ENCODE results near the gene C2orf49.
"Not testable (repeated sequence)": the region's sequence is repeated elsewhere in the genome, so short reads cannot be mapped to it uniquely, and the experiment has no call there.

The C2orf49 gene

GRCh38 chr2:105320651-105321215 is 16.6 kb upstream of the C2orf49 start:
- DNase-seq (ENCODE audit: extremely low read depth in 1 of 2, low read depth in 1 of 2) = no peak

GRCh38 chr2:105321875-105322646 is 15.3 kb upstream of the C2orf49 start:
- no peak for DNase-seq (ENCODE audit: extremely low read depth in 1 of 2, low read depth in 1 of 2)

GRCh38 chr2:105323111-105323510 is 14.2 kb upstream of the C2orf49 start:
- no peak for DNase-seq (ENCODE audit: extremely low read depth in 1 of 2, low read depth in 1 of 2)

GRCh38 chr2:105324101-105324500 is 13.2 kb upstream of the C2orf49 start:
- DNase-seq (ENCODE audit: extremely low read depth in 1 of 2, low read depth in 1 of 2) = no peak

GRCh38 chr2:105324732-105325131 is 12.6 kb upstream of the C2orf49 start:
- DNase-seq (ENCODE audit: extremely low read depth in 1 of 2, low read depth in 1 of 2) = no peak

GRCh38 chr2:105325389-105325963 is 11.9 kb upstream of the C2orf49 start:
- DNase-seq (ENCODE audit: extremely low read depth in 1 of 2, low read depth in 1 of 2) = no peak

- not testable (repeated sequence) for DNase-seq (ENCODE audit: extremely low read depth in 1 of 2, low read depth in 1 of 2)
These were observed 10.1 kb upstream of the C2orf49 start for GRCh38 chr2:105327271-105327670.

GRCh38 chr2:105327690-105328089 is 9.7 kb upstream of the C2orf49 start:
- no peak for DNase-seq (ENCODE audit: extremely low read depth in 1 of 2, low read depth in 1 of 2)

- peak in 1 of 2 donors; percentile 17 for DNase-seq (ENCODE audit: extremely low read depth in 1 of 2, low read depth in 1 of 2)
These were observed 8.8 kb upstream of the C2orf49 start for GRCh38 chr2:105328281-105329196.

- DNase-seq (ENCODE audit: extremely low read depth in 1 of 2, low read depth in 1 of 2) = no peak
These were observed 8.2 kb upstream of the C2orf49 start for GRCh38 chr2:105329197-105329554.

GRCh38 chr2:105329561-105330495 is 7.5 kb upstream of the C2orf49 start, which contains the start of gene TGFBRAP1:
TGFBRAP1 (minus strand) TSS chr2:105329735; CDS start chr2:105308301, 21,434 bp downstream.
- DNase-seq (ENCODE audit: extremely low read depth in 1 of 2, low read depth in 1 of 2) = peak in 1 of 2 donors; percentile 29

GRCh38 chr2:105330681-105331375 is 6.5 kb upstream of the C2orf49 start:
- DNase-seq (ENCODE audit: extremely low read depth in 1 of 2, low read depth in 1 of 2) = no peak

- no peak for DNase-seq (ENCODE audit: extremely low read depth in 1 of 2, low read depth in 1 of 2)
These were observed 3.1 kb upstream of the C2orf49 start for GRCh38 chr2:105334211-105334610.

- DNase-seq (ENCODE audit: extremely low read depth in 1 of 2, low read depth in 1 of 2) = no peak
These were observed 1.9 kb upstream of the C2orf49 start for GRCh38 chr2:105335469-105335868.

- no peak for DNase-seq (ENCODE audit: extremely low read depth in 1 of 2, low read depth in 1 of 2)
These were observed 586 bp upstream of the C2orf49 start for GRCh38 chr2:105336786-105337121.

GRCh38 chr2:105338020-105338385 is 663 bp downstream of the C2orf49 start:
- DNase-seq (ENCODE audit: extremely low read depth in 1 of 2, low read depth in 1 of 2) = no peak

- DNase-seq (ENCODE audit: extremely low read depth in 1 of 2, low read depth in 1 of 2) = no peak
These were observed 2.1 kb downstream of the C2orf49 start for GRCh38 chr2:105339414-105339813.

GRCh38 chr2:105344704-105345345 is 7.5 kb downstream of the C2orf49 start:
- DNase-seq (ENCODE audit: extremely low read depth in 1 of 2, low read depth in 1 of 2) = no peak

- no peak for DNase-seq (ENCODE audit: extremely low read depth in 1 of 2, low read depth in 1 of 2)
These were observed 19.8 kb downstream of the C2orf49 start for GRCh38 chr2:105357122-105357521.
